ENCODE data around the gene ZNF653.

GRCh38 chr19:11551603-11552235 lies 46.1 kb upstream of the ZNF653 start:
- TF ChIP-seq AFF4 (CRISPR knock-in tag; IDR thresholded peaks at IDR 0.05; ENCODE audit: borderline replicate concordance) (no peak), CTCF (IDR thresholded peaks at IDR 0.05) (peak; percentile 35; the same call in 1 of the 2 replicates), NFYB (CRISPR knock-in tag; conservative IDR thresholded peaks at IDR 0.05; ENCODE audit: low read depth) (no peak), HMGXB4 (CRISPR knock-in tag; IDR thresholded peaks at IDR 0.05) (peak; percentile 53; the same call in 1 of the 2 replicates)
